ENCODE data around the gene ZNF592.

DNA sequence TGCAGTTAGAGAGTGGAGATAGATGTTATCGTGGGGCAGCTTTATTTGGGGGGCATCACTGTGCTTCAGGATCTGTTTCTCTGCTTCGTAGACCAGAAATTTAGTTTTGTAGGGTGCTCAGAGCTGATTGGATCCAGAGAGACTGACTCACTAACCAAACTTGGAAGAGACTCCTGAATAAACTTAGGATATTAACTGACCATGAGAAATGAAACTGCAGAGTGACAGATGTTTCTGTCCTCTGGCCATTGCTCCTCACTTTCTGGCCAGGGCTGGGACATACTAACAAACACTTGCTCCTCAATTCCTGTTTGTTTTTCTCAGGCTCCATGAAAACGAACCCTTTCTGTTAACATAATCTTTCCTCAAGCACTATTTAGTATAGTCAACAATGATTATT, 4.3 kb downstream of the ZNF592 start:
- TF ChIP-seq, protein P1, sequence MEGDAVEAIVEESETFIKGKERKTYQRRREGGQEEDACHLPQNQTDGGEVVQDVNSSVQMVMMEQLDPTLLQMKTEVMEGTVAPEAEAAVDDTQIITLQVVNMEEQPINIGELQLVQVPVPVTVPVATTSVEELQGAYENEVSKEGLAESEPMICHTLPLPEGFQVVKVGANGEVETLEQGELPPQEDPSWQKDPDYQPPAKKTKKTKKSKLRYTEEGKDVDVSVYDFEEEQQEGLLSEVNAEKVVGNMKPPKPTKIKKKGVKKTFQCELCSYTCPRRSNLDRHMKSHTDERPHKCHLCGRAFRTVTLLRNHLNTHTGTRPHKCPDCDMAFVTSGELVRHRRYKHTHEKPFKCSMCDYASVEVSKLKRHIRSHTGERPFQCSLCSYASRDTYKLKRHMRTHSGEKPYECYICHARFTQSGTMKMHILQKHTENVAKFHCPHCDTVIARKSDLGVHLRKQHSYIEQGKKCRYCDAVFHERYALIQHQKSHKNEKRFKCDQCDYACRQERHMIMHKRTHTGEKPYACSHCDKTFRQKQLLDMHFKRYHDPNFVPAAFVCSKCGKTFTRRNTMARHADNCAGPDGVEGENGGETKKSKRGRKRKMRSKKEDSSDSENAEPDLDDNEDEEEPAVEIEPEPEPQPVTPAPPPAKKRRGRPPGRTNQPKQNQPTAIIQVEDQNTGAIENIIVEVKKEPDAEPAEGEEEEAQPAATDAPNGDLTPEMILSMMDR (IDR thresholded peaks at IDR 0.05): no peak
- TF ChIP-seq POLR2A (IDR thresholded peaks at IDR 0.05): no peak

Data from tibial nerve (tissue), 3 donors.